GM10266 (cell line): ENCODE measurements around the gene BHLHE40.

Experiments
- DNase-seq: peaks from one replicate; pipeline ENCODE4 v3.0.0; 2012; ENCODE audit errors: extremely low spot score
- CTCF ChIP-seq: IDR thresholded peaks from 2 replicates; pipeline ENCODE4 v1.5.1; 2012; ENCODE audit warnings: mild to moderate bottlenecking, low read depth; ENCODE audit not compliant: control insufficient read depth, insufficient read depth; ENCODE audit errors: missing control alignments

Gene BHLHE40

GRCh38 chr3:4939276-4939675 lies 40.0 kb upstream of the BHLHE40 start:
- no peak for DNase-seq
- no peak for TF ChIP-seq CTCF

GRCh38 chr3:4940985-4941384 lies 38.3 kb upstream of the BHLHE40 start:
- no peak for DNase-seq
- no peak for TF ChIP-seq CTCF

- no peak for DNase-seq
- TF ChIP-seq CTCF = no peak
Observed at GRCh38 chr3:4943549-4943948, 35.7 kb upstream of the BHLHE40 start.

GRCh38 chr3:4945324-4945723 lies 33.9 kb upstream of the BHLHE40 start:
- no peak for DNase-seq
- no peak for TF ChIP-seq CTCF

- DNase-seq = no peak
- no peak for TF ChIP-seq CTCF
Observed at GRCh38 chr3:4947028-4947427, 32.2 kb upstream of the BHLHE40 start.

- no peak for TF ChIP-seq CTCF
- DNase-seq = no peak
Observed at GRCh38 chr3:4948395-4948794, 30.8 kb upstream of the BHLHE40 start.

- TF ChIP-seq CTCF = no peak
Observed at GRCh38 chr3:4949004-4949403, 30.2 kb upstream of the BHLHE40 start.

More at GRCh38 chr3:4949004-4949403, 30.2 kb upstream of the BHLHE40 start:
- DNase-seq = no peak
